SH-SY5Y (cell line): ENCODE results near the gene ACOXL.

ENCODE experiments used
- GATA2 ChIP-seq: IDR thresholded peaks from 2 replicates; pipeline ENCODE4 v1.6.1; 2011; ENCODE audit warnings: mild to moderate bottlenecking, low read depth, low read length
- GATA3 ChIP-seq: IDR thresholded peaks from 2 replicates; pipeline ENCODE4 v1.6.1; 2011; ENCODE audit warnings: low read depth, mild to moderate bottlenecking, low read length, moderate library complexity

DNA sequence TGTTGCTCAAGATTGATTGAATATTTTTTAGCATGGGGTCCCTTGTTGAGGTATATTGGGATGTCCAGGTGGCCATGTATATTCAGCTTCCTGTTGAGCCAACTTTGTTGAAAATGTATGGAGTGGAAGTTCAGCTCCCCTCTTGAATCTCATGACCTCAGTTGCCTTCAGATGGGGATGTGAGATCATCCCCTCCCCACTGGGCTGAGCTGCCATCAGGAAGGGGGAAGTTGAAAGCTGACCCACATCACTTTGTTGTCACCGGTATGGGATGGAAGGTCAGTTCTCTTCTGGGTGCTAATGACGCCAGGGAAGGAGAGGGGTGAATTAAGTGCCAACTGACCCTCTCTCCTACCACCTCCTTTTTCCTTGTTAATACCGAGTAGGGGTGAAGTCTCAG is 33.9 kb downstream of the ACOXL start:
- TF ChIP-seq GATA3, result no peak
- no peak for TF ChIP-seq GATA2
